HG03565 (cell line): ENCODE results near the gene SPTBN5.

ENCODE experiments used
- ATAC-seq: cut with Tn5 transposase; IDR thresholded peaks from one replicate; pipeline ENCODE4 v1.9.1; 2021; ENCODE audit warnings: mild to moderate bottlenecking, moderate library complexity; ENCODE audit not compliant: unreplicated experiment

The SPTBN5 gene

DNA sequence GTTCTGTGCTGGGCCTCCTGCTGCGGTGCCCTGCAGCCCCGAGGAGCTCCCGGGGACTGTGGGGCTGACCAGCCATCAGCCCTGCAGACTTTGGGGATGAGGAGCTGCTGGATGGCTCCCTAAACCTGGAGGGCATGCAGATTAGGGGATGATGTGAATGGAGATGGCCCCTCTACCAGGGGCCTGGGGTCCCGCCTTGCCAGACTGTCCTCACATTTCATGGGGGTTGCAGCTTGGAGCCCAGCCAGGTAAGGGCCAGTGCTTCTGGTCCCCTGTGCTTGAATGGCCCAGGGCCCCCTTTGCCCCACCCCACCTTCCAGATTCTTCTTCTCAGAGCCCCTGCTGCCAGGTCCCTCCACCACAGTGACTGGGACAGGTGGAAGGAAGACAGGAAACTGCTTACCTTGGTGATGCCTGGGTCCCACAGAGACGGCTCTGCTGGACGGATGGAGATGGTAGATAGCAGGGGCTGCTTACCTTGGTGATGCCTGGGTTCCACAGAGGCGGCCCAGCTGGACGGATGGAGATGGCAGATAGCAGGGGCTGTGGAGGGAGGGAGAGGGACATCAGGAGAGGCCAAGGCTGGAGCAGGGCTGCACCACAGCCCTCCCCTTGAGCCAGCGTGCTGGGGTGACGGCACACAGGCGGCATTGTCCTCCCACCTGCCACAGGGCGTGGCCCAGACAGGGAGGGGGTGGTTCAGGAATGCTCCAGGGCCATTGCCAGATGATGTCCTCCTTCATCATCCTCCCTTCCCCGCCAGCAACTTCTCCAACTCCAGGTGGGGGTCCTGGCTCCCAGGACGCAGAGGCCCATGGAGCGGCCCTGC, at the start of gene SPTBN5:
Gene SPTBN5 (minus strand): TSS at position 632 of the 829 bp plus-strand sequence. CDS start 556 bp downstream, at position 76.
- no peak for ATAC-seq

GRCh38 chr15:41942886-41943285, 49.0 kb upstream of the SPTBN5 start:
- no peak for ATAC-seq

- no peak for ATAC-seq
Measured at GRCh38 chr15:41941644-41942415, 48.0 kb upstream of the SPTBN5 start.

DNA sequence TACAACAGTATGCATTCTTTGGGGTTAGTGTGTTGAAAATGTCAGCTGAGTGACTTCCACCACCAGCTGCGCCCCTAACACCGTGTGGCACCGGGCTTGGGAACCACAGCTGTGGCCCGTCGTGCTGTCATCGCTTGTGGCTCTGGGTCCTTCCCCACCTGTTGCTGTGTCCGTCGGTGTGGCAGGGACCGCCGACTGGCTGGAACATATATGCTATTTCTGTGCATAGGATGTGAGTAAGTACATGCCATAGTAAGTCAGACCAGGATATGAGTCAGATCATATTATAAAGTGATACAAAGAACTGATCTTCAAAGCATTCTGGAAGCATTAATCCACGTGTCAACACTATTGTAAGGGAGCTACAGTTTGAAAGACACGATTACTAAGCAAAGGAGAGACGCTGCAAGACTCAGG, 46.6 kb upstream of the SPTBN5 start:
- ATAC-seq, result no peak

- no peak for ATAC-seq
Measured at GRCh38 chr15:41939986-41940385, 46.1 kb upstream of the SPTBN5 start.

- no peak for ATAC-seq
Measured at GRCh38 chr15:41937568-41937923, 43.7 kb upstream of the SPTBN5 start.

GRCh38 chr15:41936649-41937567, 43.1 kb upstream of the SPTBN5 start:
- no peak for ATAC-seq

GRCh38 chr15:41936155-41936554, 42.3 kb upstream of the SPTBN5 start:
- no peak for ATAC-seq

DNA sequence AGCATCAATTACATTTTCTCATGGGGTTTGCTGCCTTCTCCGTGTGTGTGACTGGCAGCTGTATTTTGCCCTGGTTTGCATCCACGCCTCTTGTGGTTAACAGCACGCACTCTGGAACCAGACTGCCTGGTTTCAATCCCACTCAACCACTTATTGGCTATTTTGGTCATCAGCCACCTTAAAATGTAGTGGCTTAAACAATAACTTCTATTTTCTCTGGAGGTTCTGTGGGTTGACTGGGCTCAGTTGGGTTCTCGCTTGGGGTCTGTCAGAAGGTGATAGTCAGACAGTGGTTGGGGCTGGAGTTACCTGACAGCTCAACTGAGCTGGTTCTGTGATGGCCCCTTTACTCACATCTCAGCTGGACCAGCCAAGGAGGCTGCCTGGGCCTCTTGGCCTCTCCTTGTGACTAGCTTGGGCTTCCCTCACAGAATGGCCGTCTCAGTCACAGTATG, 41.7 kb upstream of the SPTBN5 start:
- no peak for ATAC-seq

GRCh38 chr15:41934843-41935242, 41.0 kb upstream of the SPTBN5 start:
- ATAC-seq, result no peak

DNA sequence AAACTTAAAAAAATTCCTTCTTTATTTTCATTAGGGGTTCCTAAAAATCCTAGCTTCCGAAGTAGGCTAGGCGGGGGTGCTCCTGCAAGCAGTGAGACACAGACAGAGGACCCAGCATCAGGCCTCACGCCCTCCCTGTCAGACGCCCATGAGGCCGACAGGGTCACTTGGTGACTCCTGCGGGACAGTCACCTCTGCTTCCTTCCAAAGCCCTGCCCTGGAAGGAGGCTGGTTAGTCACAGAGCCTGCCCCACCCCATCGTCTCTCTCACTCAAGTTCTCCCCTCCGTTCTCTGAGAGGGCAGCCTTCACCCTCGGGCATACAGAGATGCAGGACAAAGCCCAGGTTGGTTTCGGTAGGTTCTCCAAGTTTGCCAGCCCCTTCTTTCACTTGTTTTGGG, 39.9 kb upstream of the SPTBN5 start:
- ATAC-seq, result no peak

- ATAC-seq, result no peak
Measured at GRCh38 chr15:41933326-41933725, 39.5 kb upstream of the SPTBN5 start.

DNA sequence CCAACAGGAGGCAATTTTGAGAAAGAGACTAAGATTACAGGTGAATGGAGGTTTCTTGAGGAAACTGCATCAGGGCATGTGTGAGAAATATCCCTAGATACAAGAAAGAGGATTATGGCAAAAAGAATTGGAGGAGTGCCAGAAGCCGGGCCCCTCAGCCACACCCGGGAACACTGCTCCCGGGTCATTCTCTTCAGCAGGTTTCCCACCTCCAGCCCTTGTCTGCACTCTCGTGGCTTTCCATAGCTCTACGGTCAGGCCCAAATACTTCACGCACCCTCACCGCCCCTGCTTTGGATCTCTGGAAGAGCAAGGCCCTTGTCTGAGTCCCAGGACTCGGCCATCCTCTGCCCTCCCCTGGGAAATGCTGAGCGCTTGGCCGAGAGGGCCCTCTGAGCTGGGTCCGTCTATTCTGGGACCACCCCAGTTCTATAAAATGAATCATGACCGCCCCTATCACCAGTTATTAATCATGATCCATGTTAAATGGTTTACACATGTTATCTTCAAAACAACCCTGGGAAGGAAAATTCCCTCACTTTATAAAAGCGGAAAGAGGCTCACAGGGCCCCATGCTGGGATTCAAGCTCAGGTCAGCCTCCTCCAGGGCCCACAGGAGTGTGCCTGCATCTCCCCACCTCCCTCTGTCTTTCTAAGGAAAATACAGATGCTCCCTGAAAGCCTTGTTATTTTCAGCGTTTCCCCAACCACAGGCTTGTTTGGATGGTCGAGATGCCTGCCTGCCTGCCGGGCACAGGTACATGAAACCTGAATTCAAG, 38.8 kb upstream of the SPTBN5 start:
- ATAC-seq, result no peak

DNA sequence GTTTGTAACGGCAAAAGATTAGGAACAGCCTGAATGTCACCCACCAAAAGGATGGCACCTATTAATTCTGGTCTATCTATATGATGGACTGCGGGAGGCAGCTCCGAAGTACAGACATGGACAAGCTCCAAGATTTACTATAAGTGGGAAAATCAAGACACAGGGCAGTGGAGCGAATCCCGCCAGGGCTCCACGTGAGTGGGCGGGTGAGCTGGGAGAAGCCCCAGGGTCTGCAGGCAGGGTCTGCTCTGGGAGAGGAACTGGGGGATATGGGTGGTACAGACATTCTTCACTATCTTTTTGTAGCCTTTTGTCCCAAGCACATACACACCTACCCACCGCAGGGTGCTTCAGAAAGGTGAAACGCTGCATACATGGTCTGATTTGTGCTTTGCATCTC, 38.2 kb upstream of the SPTBN5 start:
- ATAC-seq, result no peak

DNA sequence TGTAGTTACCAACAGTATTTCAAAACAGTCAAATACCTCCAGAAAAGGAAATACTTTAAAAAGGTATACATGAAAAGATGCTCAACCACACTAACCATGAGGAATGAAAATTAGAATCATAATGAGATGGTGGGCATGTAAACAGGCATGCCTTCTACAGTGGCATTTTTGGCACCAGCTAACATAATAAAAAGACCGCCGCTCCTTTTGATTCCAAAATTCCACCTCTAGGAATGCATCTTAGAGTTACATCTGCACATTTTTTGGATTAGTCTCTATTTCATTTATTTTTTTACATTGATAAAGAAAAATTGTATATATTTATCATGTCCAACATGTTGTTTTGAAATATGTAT, 37.0 kb upstream of the SPTBN5 start:
- no peak for ATAC-seq

DNA sequence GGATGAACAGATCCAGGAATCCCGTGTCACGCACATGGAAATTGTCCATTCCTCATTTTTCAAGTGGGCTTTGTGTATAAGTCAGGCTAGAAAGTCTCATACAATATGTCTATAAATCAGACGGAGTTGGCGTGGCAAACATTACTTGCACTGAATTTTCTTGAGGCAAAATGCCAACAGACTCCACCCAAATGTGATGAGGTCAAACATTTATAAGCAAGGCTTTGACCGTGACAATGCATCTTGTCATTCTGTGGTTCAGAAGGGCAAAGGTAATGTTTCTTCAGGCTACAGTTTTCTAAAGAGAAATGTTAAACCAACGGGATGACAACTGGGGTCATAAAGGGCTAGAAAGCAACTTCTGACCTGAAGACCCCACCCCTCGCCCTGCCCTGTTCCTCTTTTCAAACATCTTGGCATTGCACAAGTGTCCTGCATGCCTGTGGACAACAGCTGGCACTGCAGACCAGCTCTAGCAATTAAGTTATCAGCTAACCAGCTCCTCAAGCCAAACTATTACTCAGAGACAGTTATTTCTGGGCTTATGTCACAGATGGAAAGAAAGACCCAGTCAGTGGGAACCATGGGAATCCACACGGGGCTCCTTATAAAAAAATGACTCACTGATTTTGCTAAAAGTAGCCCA, 36.5 kb upstream of the SPTBN5 start:
- no peak for ATAC-seq

- ATAC-seq, result peak; percentile 43
Measured at GRCh38 chr15:41928637-41929620, 35.1 kb upstream of the SPTBN5 start.

DNA sequence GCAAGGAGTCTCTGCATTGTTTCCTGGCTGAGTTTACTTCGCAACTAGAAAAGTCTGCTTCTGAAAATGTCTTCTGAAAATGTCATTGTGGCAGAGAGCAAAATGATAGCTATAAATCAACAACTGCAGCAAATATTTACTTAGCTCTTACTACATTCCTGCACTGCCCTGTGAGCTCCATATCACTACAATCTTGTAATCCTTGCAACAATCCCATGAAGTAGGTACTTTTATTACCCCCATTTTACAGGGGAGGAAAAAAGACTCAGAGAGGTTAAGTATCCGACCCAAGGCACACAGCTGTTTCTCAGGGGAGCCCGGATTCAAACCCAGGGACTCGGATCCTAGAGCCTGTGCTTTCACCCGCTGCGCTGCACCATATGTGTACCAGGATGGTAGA, 34.2 kb upstream of the SPTBN5 start:
- ATAC-seq, result no peak

DNA sequence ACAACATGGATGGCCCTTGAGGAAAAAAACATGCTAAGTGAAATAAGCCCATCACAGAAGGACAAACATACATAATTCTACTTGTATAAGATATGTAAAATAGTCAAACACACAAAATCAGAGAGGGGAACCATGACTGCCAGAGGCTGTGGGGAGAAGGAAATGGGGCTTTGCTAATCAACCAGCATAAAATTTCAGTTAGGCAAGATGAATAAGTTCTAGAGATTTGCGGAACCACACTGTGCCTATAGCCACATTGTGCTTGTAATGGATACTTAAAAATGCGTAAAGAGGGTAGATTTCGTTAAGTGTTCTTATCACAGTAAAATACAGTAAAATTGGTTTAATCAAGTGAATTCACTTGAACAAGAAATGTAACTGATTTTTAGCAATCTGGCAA, 33.7 kb upstream of the SPTBN5 start:
- ATAC-seq, result no peak
